ENCODE results near the gene CATSPER3. TPM values are rescaled to one million over a fixed set of nuclear protein-coding genes. Genes with fewer than 3 reads are reported as not detected.

Gene CATSPER3
- total and polyA plus RNA-seq, 2 of the 13 experiments (the other 11 are each of a cell fraction or from before 2014, with no cell fraction given) = 0.33 to 0.37 TPM

DNA sequence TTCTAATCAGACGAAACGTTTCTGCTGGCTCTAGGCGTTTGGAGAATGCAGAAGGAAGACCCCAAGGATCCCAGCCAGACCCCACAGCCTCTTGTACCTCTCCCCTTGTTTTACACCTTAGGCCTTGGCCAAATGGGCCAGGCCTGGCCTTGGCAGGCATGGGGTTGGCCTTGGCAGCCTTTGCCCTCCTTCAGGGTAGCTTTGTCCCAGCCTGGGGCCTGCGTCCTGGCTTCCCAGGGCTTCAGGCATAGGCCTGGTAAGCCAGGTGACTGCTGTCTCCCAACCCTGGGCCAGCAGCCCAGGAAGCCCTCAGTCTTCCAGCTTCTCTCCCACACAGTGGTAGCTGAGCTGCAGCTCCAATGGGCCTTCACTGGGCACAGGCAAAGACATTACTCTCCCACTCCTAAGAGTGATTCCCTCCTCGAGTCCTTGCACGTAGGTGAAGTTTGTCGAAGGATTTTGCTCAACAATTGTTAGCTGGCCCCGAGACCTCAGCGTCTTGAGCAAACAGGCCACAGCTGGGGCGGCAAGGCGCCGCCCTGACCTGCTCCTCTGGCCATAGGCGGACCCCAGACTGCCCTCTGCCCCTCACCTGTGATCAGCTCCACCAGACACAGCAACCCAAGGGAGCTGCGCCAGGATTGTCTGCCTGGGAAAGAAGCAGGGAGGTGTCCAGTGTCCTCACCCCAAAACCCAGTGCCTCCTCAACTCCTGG is 67.4 kb downstream of the CATSPER3 start (continued):
- TF ChIP-seq ZNF350 (CRISPR knock-in tag; IDR thresholded peaks at IDR 0.05; ENCODE audit: borderline replicate concordance, low read depth) (peak; percentile 53; the same call in 1 of the 2 replicates), MAF1 (CRISPR knock-in tag; IDR thresholded peaks at IDR 0.05; ENCODE audit: borderline replicate concordance) (no peak), KDM5A (IDR thresholded peaks at IDR 0.05; ENCODE audit: borderline replicate concordance, low read length) (no peak), GLI4 (CRISPR knock-in tag; IDR thresholded peaks at IDR 0.05; ENCODE audit: borderline replicate concordance) (no peak; the same call in 1 of the 2 replicates), EED (CRISPR knock-in tag; IDR thresholded peaks at IDR 0.05) (no peak), ZNF652 (CRISPR knock-in tag; IDR thresholded peaks at IDR 0.05; ENCODE audit: borderline replicate concordance, low read depth) (no peak), ZBTB25 (CRISPR knock-in tag; IDR thresholded peaks at IDR 0.05) (no peak), ZNF589 (CRISPR knock-in tag; conservative IDR thresholded peaks at IDR 0.05) (no peak), NFE2L1 (CRISPR knock-in tag; IDR thresholded peaks at IDR 0.05; ENCODE audit: borderline replicate concordance) (no peak), SCMH1 (CRISPR knock-in tag; IDR thresholded peaks at IDR 0.05; ENCODE audit: borderline replicate concordance) (no peak), MTF2 (CRISPR knock-in tag; IDR thresholded peaks at IDR 0.05; ENCODE audit: borderline replicate concordance) (no peak), HMG20A (CRISPR knock-in tag; IDR thresholded peaks at IDR 0.05; ENCODE audit: borderline replicate concordance) (no peak), TBX3 (IDR thresholded peaks at IDR 0.05; ENCODE audit: borderline replicate concordance) (no peak), NR3C1 (CRISPR knock-in tag; IDR thresholded peaks at IDR 0.05) (no peak)
- TF ChIP-seq, protein P1, sequence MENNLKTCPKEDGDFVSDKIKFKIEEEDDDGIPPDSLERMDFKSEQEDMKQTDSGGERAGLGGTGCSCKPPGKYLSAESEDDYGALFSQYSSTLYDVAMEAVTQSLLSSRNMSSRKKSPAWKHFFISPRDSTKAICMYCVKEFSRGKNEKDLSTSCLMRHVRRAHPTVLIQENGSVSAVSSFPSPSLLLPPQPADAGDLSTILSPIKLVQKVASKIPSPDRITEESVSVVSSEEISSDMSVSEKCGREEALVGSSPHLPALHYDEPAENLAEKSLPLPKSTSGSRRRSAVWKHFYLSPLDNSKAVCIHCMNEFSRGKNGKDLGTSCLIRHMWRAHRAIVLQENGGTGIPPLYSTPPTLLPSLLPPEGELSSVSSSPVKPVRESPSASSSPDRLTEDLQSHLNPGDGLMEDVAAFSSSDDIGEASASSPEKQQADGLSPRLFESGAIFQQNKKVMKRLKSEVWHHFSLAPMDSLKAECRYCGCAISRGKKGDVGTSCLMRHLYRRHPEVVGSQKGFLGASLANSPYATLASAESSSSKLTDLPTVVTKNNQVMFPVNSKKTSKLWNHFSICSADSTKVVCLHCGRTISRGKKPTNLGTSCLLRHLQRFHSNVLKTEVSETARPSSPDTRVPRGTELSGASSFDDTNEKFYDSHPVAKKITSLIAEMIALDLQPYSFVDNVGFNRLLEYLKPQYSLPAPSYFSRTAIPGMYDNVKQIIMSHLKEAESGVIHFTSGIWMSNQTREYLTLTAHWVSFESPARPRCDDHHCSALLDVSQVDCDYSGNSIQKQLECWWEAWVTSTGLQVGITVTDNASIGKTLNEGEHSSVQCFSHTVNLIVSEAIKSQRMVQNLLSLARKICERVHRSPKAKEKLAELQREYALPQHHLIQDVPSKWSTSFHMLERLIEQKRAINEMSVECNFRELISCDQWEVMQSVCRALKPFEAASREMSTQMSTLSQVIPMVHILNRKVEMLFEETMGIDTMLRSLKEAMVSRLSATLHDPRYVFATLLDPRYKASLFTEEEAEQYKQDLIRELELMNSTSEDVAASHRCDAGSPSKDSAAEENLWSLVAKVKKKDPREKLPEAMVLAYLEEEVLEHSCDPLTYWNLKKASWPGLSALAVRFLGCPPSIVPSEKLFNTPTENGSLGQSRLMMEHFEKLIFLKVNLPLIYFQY (CRISPR knock-in tag; IDR thresholded peaks at IDR 0.05; ENCODE audit: borderline replicate concordance) = no peak
- TF ChIP-seq, protein P2, sequence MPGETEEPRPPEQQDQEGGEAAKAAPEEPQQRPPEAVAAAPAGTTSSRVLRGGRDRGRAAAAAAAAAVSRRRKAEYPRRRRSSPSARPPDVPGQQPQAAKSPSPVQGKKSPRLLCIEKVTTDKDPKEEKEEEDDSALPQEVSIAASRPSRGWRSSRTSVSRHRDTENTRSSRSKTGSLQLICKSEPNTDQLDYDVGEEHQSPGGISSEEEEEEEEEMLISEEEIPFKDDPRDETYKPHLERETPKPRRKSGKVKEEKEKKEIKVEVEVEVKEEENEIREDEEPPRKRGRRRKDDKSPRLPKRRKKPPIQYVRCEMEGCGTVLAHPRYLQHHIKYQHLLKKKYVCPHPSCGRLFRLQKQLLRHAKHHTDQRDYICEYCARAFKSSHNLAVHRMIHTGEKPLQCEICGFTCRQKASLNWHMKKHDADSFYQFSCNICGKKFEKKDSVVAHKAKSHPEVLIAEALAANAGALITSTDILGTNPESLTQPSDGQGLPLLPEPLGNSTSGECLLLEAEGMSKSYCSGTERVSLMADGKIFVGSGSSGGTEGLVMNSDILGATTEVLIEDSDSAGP (CRISPR knock-in tag; IDR thresholded peaks at IDR 0.05; ENCODE audit: borderline replicate concordance) = peak; percentile 61; the same call in 1 of the 2 replicates
- TF ChIP-seq, protein P3, sequence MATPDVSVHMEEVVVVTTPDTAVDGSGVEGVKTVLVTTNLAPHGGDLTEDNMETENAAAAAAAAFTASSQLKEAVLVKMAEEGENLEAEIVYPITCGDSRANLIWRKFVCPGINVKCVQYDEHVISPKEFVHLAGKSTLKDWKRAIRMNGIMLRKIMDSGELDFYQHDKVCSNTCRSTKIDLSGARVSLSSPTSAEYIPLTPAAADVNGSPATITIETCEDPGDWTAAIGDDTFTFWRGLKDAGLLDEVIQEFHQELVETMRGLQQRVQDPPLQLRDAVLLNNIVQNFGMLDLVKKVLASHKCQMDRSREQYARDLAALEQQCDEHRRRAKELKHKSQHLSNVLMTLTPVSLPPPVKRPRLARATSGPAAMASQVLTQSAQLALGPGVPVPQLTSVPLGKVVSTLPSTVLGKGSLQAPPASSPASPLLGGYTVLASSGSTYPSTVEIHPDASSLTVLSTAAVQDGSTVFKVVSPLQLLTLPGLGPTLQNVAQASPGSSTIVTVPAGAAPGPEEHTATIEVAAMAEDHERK (CRISPR knock-in tag; IDR thresholded peaks at IDR 0.05; ENCODE audit: low read depth) = no peak
- TF ChIP-seq, protein P4, sequence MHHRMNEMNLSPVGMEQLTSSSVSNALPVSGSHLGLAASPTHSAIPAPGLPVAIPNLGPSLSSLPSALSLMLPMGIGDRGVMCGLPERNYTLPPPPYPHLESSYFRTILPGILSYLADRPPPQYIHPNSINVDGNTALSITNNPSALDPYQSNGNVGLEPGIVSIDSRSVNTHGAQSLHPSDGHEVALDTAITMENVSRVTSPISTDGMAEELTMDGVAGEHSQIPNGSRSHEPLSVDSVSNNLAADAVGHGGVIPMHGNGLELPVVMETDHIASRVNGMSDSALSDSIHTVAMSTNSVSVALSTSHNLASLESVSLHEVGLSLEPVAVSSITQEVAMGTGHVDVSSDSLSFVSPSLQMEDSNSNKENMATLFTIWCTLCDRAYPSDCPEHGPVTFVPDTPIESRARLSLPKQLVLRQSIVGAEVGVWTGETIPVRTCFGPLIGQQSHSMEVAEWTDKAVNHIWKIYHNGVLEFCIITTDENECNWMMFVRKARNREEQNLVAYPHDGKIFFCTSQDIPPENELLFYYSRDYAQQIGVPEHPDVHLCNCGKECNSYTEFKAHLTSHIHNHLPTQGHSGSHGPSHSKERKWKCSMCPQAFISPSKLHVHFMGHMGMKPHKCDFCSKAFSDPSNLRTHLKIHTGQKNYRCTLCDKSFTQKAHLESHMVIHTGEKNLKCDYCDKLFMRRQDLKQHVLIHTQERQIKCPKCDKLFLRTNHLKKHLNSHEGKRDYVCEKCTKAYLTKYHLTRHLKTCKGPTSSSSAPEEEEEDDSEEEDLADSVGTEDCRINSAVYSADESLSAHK (CRISPR knock-in tag; IDR thresholded peaks at IDR 0.05; ENCODE audit: borderline replicate concordance) = no peak
